ENCODE results near the gene EEF1A2.

EEF1A2 gene

DNA sequence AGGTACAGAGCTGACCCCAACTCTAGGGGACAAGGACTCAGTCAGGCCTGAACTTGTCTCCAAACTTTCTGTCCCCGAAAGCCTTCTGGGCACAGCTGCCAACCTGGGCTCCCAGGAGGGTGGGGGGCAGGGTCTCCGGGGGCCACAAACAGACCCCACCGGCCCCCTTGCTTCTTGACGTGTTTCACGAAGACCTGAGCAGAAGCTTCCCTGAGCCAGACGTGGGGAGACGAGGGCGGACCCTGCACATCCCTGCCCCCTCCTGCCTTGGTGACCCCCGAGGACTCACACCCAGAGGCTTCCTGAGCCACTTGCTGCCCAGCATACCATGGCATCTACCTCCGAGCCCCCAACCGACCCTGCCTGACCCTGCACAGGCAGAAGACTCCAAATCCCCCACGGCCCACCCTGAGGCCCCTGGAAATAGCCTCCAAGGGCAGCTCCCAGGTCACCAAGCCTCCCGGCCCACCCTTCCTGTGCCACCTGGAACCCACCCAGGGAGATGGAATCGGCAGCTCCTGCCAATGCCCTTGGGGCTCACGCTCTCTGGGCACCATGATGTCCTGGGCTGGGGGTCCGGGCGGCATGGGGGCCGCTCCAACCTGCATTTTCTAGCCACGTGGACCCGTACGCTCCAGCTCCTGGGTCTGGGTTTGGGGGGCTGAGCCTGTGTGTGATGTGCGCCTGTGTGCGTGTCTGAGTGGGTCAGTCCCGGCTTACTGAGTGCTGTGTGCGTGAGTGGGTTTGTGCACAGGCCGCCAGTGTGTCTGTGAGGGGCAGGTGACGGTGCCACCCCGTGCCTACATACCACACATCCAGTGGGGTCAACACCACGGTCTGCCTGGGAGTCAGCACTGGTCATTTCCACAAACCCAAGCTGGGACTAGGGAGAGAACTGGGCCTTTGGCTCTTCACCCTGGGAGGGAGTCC, 40.8 kb upstream of the EEF1A2 start:
- Histone ChIP-seq H3K23ac (ENCODE audit: low read depth, low read length, poor library complexity) (peak overlapping the region; percentile 68), H3K18ac (ENCODE audit: low read length) (no peak overlapping the region), H3K27ac (replicated peaks; ENCODE audit: low read length) (no peak overlapping the region), H3K4ac (ENCODE audit: low read length) (no peak overlapping the region), H4K8ac (ENCODE audit: low read depth, low read length) (no peak overlapping the region), H4K91ac (ENCODE audit: low read depth, low read length, poor library complexity) (no peak overlapping the region), H3K4me2 (ENCODE audit: insufficient read depth, low read length, poor library complexity, severe bottlenecking) (no peak overlapping the region), H3K27me3 (ENCODE audit: control insufficient read depth in 3 of 3, insufficient read depth in 3 of 3, low read depth in 1 of 3, low read length in 3 of 3) (peaks cover 0 to 27% (median 0%) of the 10 kb centered on the region in 3 experiments), H2AK5ac (ENCODE audit: low read depth, low read length) (peak overlapping the region; percentile 41), H2BK12ac (ENCODE audit: low read length) (no peak overlapping the region), H3K4me3 (ENCODE audit: low read length in 2 of 2) (peak overlapping the region in 1 of 2 donors; percentile 4), H2AFZ (ENCODE audit: low read length) (peak overlapping the region; percentile 49), H3K14ac (ENCODE audit: low read length) (peak overlapping the region; percentile 82), H3K79me1 (ENCODE audit: low read depth, low read length) (no peaks in the 10 kb centered on the region), H3K9ac (ENCODE audit: low read depth, low read length, poor library complexity) (no peak overlapping the region), H3K4me1 (ENCODE audit: control insufficient read depth in 2 of 2, insufficient read depth in 1 of 2, low read depth in 1 of 2, low read length in 2 of 2) (peaks cover 16 to 20% of the 10 kb centered on the region in 2 donors), H2BK5ac (ENCODE audit: low read length) (peak overlapping the region; percentile 82), H3K36me3 (replicated peaks in 1 of 2; ENCODE audit: control insufficient read depth in 2 of 2, insufficient read depth in 2 of 2, low read length in 2 of 2) (no peaks in the 10 kb centered on the region), H3K9me3 (replicated peaks in 1 of 2; ENCODE audit: control insufficient read depth in 2 of 2, insufficient read depth in 1 of 2, low read depth in 1 of 2, low read length in 2 of 2) (no peaks in the 10 kb centered on the region), H2BK120ac (ENCODE audit: low read depth, low read length) (peak overlapping the region; percentile 36), H2BK15ac (ENCODE audit: low read length) (peak overlapping the region; percentile 91)
- no CpG with 5 or more reads among the region's 29 CpGs for WGBS, 2 donors (ENCODE audit: extremely low coverage in 2 of 2, insufficient read length in 2 of 2, insufficient replicate concordance in 1 of 2)
- no peak for DNase-seq (ENCODE audit: low spot score)

DNA sequence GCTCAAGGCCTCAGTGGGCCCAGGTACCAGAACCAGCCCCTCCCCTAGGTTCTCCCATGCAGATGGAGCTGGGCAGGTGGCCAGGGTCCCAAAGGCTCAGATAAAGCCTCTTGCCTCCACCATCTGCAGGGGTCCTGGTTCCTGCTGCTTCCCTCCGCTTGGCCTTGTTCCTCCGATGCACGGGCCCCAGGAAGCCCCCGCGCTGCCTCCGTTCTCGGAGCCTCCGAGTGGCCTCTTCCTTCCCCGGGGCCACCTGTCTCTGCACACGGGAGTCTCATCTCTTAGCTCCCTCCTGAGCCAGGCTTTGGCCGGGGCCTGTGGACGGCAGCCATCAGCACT, 40.2 kb upstream of the EEF1A2 start:
- Histone ChIP-seq H3K14ac (ENCODE audit: low read length) (no peak overlapping the region), H4K8ac (ENCODE audit: low read depth, low read length) (no peak overlapping the region), H3K27me3 (ENCODE audit: control insufficient read depth in 3 of 3, insufficient read depth in 3 of 3, low read depth in 1 of 3, low read length in 3 of 3) (peaks cover 0 to 21% (median 0%) of the 10 kb centered on the region in 3 experiments), H3K79me1 (ENCODE audit: low read depth, low read length) (no peaks in the 10 kb centered on the region), H3K4me2 (ENCODE audit: insufficient read depth, low read length, poor library complexity, severe bottlenecking) (no peak overlapping the region), H2AK5ac (ENCODE audit: low read depth, low read length) (no peak overlapping the region), H3K9ac (ENCODE audit: low read depth, low read length, poor library complexity) (no peak overlapping the region), H3K9me3 (replicated peaks in 1 of 2; ENCODE audit: control insufficient read depth in 2 of 2, insufficient read depth in 1 of 2, low read depth in 1 of 2, low read length in 2 of 2) (no peaks in the 10 kb centered on the region), H4K91ac (ENCODE audit: low read depth, low read length, poor library complexity) (no peak overlapping the region), H3K27ac (replicated peaks; ENCODE audit: low read length) (no peak overlapping the region), H2BK120ac (ENCODE audit: low read depth, low read length) (no peak overlapping the region), H2AFZ (ENCODE audit: low read length) (no peak overlapping the region), H3K4me3 (ENCODE audit: low read length in 2 of 2) (no peak overlapping the region), H3K4ac (ENCODE audit: low read length) (no peak overlapping the region), H3K4me1 (ENCODE audit: control insufficient read depth in 2 of 2, insufficient read depth in 1 of 2, low read depth in 1 of 2, low read length in 2 of 2) (peaks cover 16 to 21% of the 10 kb centered on the region in 2 donors), H3K18ac (ENCODE audit: low read length) (no peak overlapping the region), H2BK15ac (ENCODE audit: low read length) (peak overlapping the region; percentile 82), H3K23ac (ENCODE audit: low read depth, low read length, poor library complexity) (no peak overlapping the region), H2BK5ac (ENCODE audit: low read length) (no peak overlapping the region), H3K36me3 (replicated peaks in 1 of 2; ENCODE audit: control insufficient read depth in 2 of 2, insufficient read depth in 2 of 2, low read length in 2 of 2) (no peaks in the 10 kb centered on the region), H2BK12ac (ENCODE audit: low read length) (no peak overlapping the region)
- DNase-seq (ENCODE audit: low spot score): no peak
- no CpG with 5 or more reads among the region's 12 CpGs for WGBS, 2 donors (ENCODE audit: extremely low coverage in 2 of 2, insufficient read length in 2 of 2, insufficient replicate concordance in 1 of 2)

- H3K27me3 ChIP-seq (ENCODE audit: control insufficient read depth in 3 of 3, insufficient read depth in 3 of 3, low read depth in 1 of 3, low read length in 3 of 3): peaks cover 0 to 20% (median 0%) of the 10 kb centered on the region in 3 experiments
- H3K18ac ChIP-seq (ENCODE audit: low read length): peak overlapping the region; percentile 44
- DNase-seq (ENCODE audit: low spot score): no peak
- peak overlapping the region in 1 of 2 donors; percentile 27 for H3K4me3 ChIP-seq (ENCODE audit: low read length in 2 of 2)
- H2BK120ac ChIP-seq (ENCODE audit: low read depth, low read length): no peak overlapping the region
- no peak overlapping the region for H4K8ac ChIP-seq (ENCODE audit: low read depth, low read length)
- H3K14ac ChIP-seq (ENCODE audit: low read length): no peak overlapping the region
- no peak overlapping the region for H3K4ac ChIP-seq (ENCODE audit: low read length)
- peak overlapping the region; percentile 45 for H3K4me2 ChIP-seq (ENCODE audit: insufficient read depth, low read length, poor library complexity, severe bottlenecking)
- no peak overlapping the region for H3K9ac ChIP-seq (ENCODE audit: low read depth, low read length, poor library complexity)
- peak overlapping the region; percentile 84 for H2AFZ ChIP-seq (ENCODE audit: low read length)
- peak overlapping the region; percentile 82 for H2BK15ac ChIP-seq (ENCODE audit: low read length)
- no peak overlapping the region for H3K27ac ChIP-seq (replicated peaks; ENCODE audit: low read length)
- peaks cover 16 to 21% of the 10 kb centered on the region in 2 donors for H3K4me1 ChIP-seq (ENCODE audit: control insufficient read depth in 2 of 2, insufficient read depth in 1 of 2, low read depth in 1 of 2, low read length in 2 of 2)
- H3K36me3 ChIP-seq (replicated peaks in 1 of 2; ENCODE audit: control insufficient read depth in 2 of 2, insufficient read depth in 2 of 2, low read length in 2 of 2): no peaks in the 10 kb centered on the region
- no peak overlapping the region for H4K91ac ChIP-seq (ENCODE audit: low read depth, low read length, poor library complexity)
- H3K9me3 ChIP-seq (replicated peaks in 1 of 2; ENCODE audit: control insufficient read depth in 2 of 2, insufficient read depth in 1 of 2, low read depth in 1 of 2, low read length in 2 of 2): no peaks in the 10 kb centered on the region
- H2AK5ac ChIP-seq (ENCODE audit: low read depth, low read length): peak overlapping the region; percentile 63
- peak overlapping the region; percentile 75 for H2BK5ac ChIP-seq (ENCODE audit: low read length)
- no peaks in the 10 kb centered on the region for H3K79me1 ChIP-seq (ENCODE audit: low read depth, low read length)
- H3K23ac ChIP-seq (ENCODE audit: low read depth, low read length, poor library complexity): peak overlapping the region; percentile 80
- WGBS, 2 donors (ENCODE audit: extremely low coverage in 2 of 2, insufficient read length in 2 of 2, insufficient replicate concordance in 1 of 2): no CpG with 5 or more reads among the region's 27 CpGs
- H2BK12ac ChIP-seq (ENCODE audit: low read length): no peak overlapping the region
Measured at GRCh38 chr20:63538204-63539091, 39.6 kb upstream of the EEF1A2 start.

Measured in neuronal stem cell (in vitro differentiated cells).